ENCODE data around the gene PSMB3. TPM values are rescaled to one million over a fixed set of nuclear protein-coding genes. Genes with fewer than 3 reads are reported as not detected.

Gene PSMB3
- total RNA-seq, 2 donors from 2014 or later: 108 to 124 TPM

- Histone ChIP-seq H3K27me3 (replicated peaks; ENCODE audit: insufficient read depth) (no peaks in the 10 kb centered on the region), H3K36me3 (peaks cover 21% of the 10 kb centered on the region), H3K27ac (peak overlapping the region in 1 of 2 donors; percentile 28), H3K4me1 (ENCODE audit: control insufficient read depth in 1 of 2, low read depth in 2 of 2) (peaks cover 15 to 42% of the 10 kb centered on the region in 2 donors), H3K9me3 (no peaks in the 10 kb centered on the region), H3K4me3 (no peak overlapping the region)
- TF ChIP-seq CTCF (IDR thresholded peaks at IDR 0.05): no peak
- DNase-seq (ENCODE audit: low spot score) (no peak), ATAC-seq (ENCODE audit: insufficient number of reproducible peaks, low FRiP score, low read depth) (no peak)
These were observed 19.1 kb upstream of the PSMB3 start for GRCh38 chr17:38733282-38733981.

GRCh38 chr17:38733982-38734973 lies 18.3 kb upstream of the PSMB3 start:
- H3K9me3 ChIP-seq: no peaks in the 10 kb centered on the region
- no peak for TF ChIP-seq CTCF (IDR thresholded peaks at IDR 0.05)
- peak overlapping the region in 1 of 2 donors; percentile 22 for H3K27ac ChIP-seq
- H3K27me3 ChIP-seq (replicated peaks; ENCODE audit: insufficient read depth): no peaks in the 10 kb centered on the region
- no peak for ATAC-seq (ENCODE audit: insufficient number of reproducible peaks, low FRiP score, low read depth)
- no peak overlapping the region for H3K4me3 ChIP-seq
- peaks cover 15 to 40% of the 10 kb centered on the region in 2 donors for H3K4me1 ChIP-seq (ENCODE audit: control insufficient read depth in 1 of 2, low read depth in 2 of 2)
- no peak for DNase-seq (ENCODE audit: low spot score)
- H3K36me3 ChIP-seq: peaks cover 29% of the 10 kb centered on the region

GRCh38 chr17:38735161-38735997 lies 17.2 kb upstream of the PSMB3 start:
- H3K4me3 ChIP-seq: no peak overlapping the region
- H3K27me3 ChIP-seq (replicated peaks; ENCODE audit: insufficient read depth): no peaks in the 10 kb centered on the region
- H3K4me1 ChIP-seq (ENCODE audit: control insufficient read depth in 1 of 2, low read depth in 2 of 2): peaks cover 11 to 35% of the 10 kb centered on the region in 2 donors
- no peak for DNase-seq (ENCODE audit: low spot score)
- peak overlapping the region; percentile 15 to 22 for H3K27ac ChIP-seq
- no peaks in the 10 kb centered on the region for H3K9me3 ChIP-seq
- no peak for ATAC-seq (ENCODE audit: insufficient number of reproducible peaks, low FRiP score, low read depth)
- peak; percentile 98 for TF ChIP-seq CTCF (IDR thresholded peaks at IDR 0.05)
- peaks cover 39% of the 10 kb centered on the region for H3K36me3 ChIP-seq

- Histone ChIP-seq H3K27ac (no peak overlapping the region), H3K9me3 (no peaks in the 10 kb centered on the region), H3K27me3 (replicated peaks; ENCODE audit: insufficient read depth) (no peaks in the 10 kb centered on the region), H3K36me3 (peaks cover 39% of the 10 kb centered on the region), H3K4me1 (ENCODE audit: control insufficient read depth in 1 of 2, low read depth in 2 of 2) (peaks cover 7 to 35% of the 10 kb centered on the region in 2 donors), H3K4me3 (no peak overlapping the region)
- no peak for DNase-seq (ENCODE audit: low spot score)
- ATAC-seq (ENCODE audit: insufficient number of reproducible peaks, low FRiP score, low read depth): no peak
- no peak for TF ChIP-seq CTCF (IDR thresholded peaks at IDR 0.05)
These were observed 14.4 kb upstream of the PSMB3 start for GRCh38 chr17:38738007-38738662.
